Skeletal muscle satellite cell (primary cell): ENCODE measurements around the gene NELFCD.

Source experiments
- H3K27me3 ChIP-seq: 2 replicates; pipeline ENCODE4 v1.7.0; 2013; ENCODE audit warnings: low read length; ENCODE audit not compliant: control insufficient read depth, insufficient read depth
- H3K36me3 ChIP-seq: 2 replicates; pipeline ENCODE4 v1.7.0; 2013; ENCODE audit warnings: mild to moderate bottlenecking, control low read depth, low read length; ENCODE audit not compliant: insufficient read depth
- H3K4me1 ChIP-seq: 2 replicates; pipeline ENCODE4 v1.7.0; 2013; ENCODE audit warnings: low read length; ENCODE audit not compliant: control insufficient read depth, insufficient read depth
- H3K4me2 ChIP-seq: 2 replicates; pipeline ENCODE4 v1.7.0; 2013; ENCODE audit warnings: mild to moderate bottlenecking, low read length
- H3K4me3 ChIP-seq: 2 replicates; pipeline ENCODE4 v1.7.0; 2013; ENCODE audit warnings: low read length
- H3K9ac ChIP-seq: 2 replicates; pipeline ENCODE4 v1.7.0; 2013; ENCODE audit warnings: mild to moderate bottlenecking, low read depth, low read length, moderate library complexity
- H3K9me3 ChIP-seq: replicated peaks from 2 replicates; pipeline ENCODE4 v1.7.0; 2013; ENCODE audit warnings: mild to moderate bottlenecking, control low read depth, low read length

NELFCD gene

GRCh38 chr20:58997141-58997770 lies 16.2 kb downstream of the NELFCD start:
- H3K4me1 ChIP-seq, result no peaks in the 10 kb centered on the region
- no peaks in the 10 kb centered on the region for H3K9me3 ChIP-seq
- H3K36me3 ChIP-seq, result peaks cover 65% of the 10 kb centered on the region
- no peak overlapping the region for H3K4me2 ChIP-seq
- no peak overlapping the region for H3K4me3 ChIP-seq
- H3K9ac ChIP-seq, result no peak overlapping the region
- no peaks in the 10 kb centered on the region for H3K27me3 ChIP-seq

GRCh38 chr20:58998656-58999055 lies 17.6 kb downstream of the NELFCD start:
- Histone ChIP-seq H3K9me3 (no peaks in the 10 kb centered on the region), H3K27me3 (no peaks in the 10 kb centered on the region), H3K36me3 (peaks cover 57% of the 10 kb centered on the region), H3K4me2 (no peak overlapping the region), H3K9ac (no peak overlapping the region), H3K4me1 (peaks cover 6% of the 10 kb centered on the region), H3K4me3 (no peak overlapping the region)

- no peaks in the 10 kb centered on the region for H3K9me3 ChIP-seq
- no peak overlapping the region for H3K4me3 ChIP-seq
- H3K9ac ChIP-seq, result no peak overlapping the region
- H3K4me1 ChIP-seq, result peaks cover 16% of the 10 kb centered on the region
- H3K36me3 ChIP-seq, result peaks cover 50% of the 10 kb centered on the region
- no peaks in the 10 kb centered on the region for H3K27me3 ChIP-seq
- no peak overlapping the region for H3K4me2 ChIP-seq
These were observed 19.3 kb downstream of the NELFCD start for GRCh38 chr20:59000326-59000725.

GRCh38 chr20:59001068-59001448 lies 20.0 kb downstream of the NELFCD start:
- Histone ChIP-seq H3K27me3 (no peaks in the 10 kb centered on the region), H3K36me3 (peaks cover 43% of the 10 kb centered on the region), H3K4me2 (no peak overlapping the region), H3K9me3 (no peaks in the 10 kb centered on the region), H3K9ac (no peak overlapping the region), H3K4me3 (no peak overlapping the region), H3K4me1 (peaks cover 23% of the 10 kb centered on the region)

- no peak overlapping the region for H3K9ac ChIP-seq
- H3K4me2 ChIP-seq, result no peak overlapping the region
- no peaks in the 10 kb centered on the region for H3K9me3 ChIP-seq
- no peaks in the 10 kb centered on the region for H3K27me3 ChIP-seq
- peaks cover 37% of the 10 kb centered on the region for H3K36me3 ChIP-seq
- no peak overlapping the region for H3K4me3 ChIP-seq
- H3K4me1 ChIP-seq, result peaks cover 24% of the 10 kb centered on the region
These were observed 20.6 kb downstream of the NELFCD start for GRCh38 chr20:59001449-59002171.

- H3K27me3 ChIP-seq, result no peaks in the 10 kb centered on the region
- H3K4me1 ChIP-seq, result peaks cover 26% of the 10 kb centered on the region
- H3K9me3 ChIP-seq, result no peaks in the 10 kb centered on the region
- H3K4me2 ChIP-seq, result no peak overlapping the region
- peaks cover 30% of the 10 kb centered on the region for H3K36me3 ChIP-seq
- no peak overlapping the region for H3K4me3 ChIP-seq
- no peak overlapping the region for H3K9ac ChIP-seq
These were observed 21.3 kb downstream of the NELFCD start for GRCh38 chr20:59002388-59002787.

- Histone ChIP-seq H3K36me3 (peaks cover 24% of the 10 kb centered on the region), H3K4me3 (no peak overlapping the region), H3K4me1 (peaks cover 30% of the 10 kb centered on the region)
These were observed 21.9 kb downstream of the NELFCD start for GRCh38 chr20:59002874-59003399.

GRCh38 chr20:59003836-59004492 lies 22.9 kb downstream of the NELFCD start:
- H3K9ac ChIP-seq, result no peak overlapping the region
- H3K36me3 ChIP-seq, result peaks cover 20% of the 10 kb centered on the region
- peaks cover 30% of the 10 kb centered on the region for H3K4me1 ChIP-seq
- no peak overlapping the region for H3K4me2 ChIP-seq
- H3K27me3 ChIP-seq, result no peaks in the 10 kb centered on the region
- H3K9me3 ChIP-seq, result no peaks in the 10 kb centered on the region
- no peak overlapping the region for H3K4me3 ChIP-seq

More at GRCh38 chr20:59002874-59003399, 21.9 kb downstream of the NELFCD start:
- H3K9me3 ChIP-seq, result no peaks in the 10 kb centered on the region
- no peak overlapping the region for H3K9ac ChIP-seq
- H3K27me3 ChIP-seq, result no peaks in the 10 kb centered on the region
- peak overlapping the region; percentile 29 for H3K4me2 ChIP-seq

- H3K4me3 ChIP-seq, result no peak overlapping the region
- no peak overlapping the region for H3K9ac ChIP-seq
- H3K36me3 ChIP-seq, result peaks cover 20% of the 10 kb centered on the region
- no peaks in the 10 kb centered on the region for H3K27me3 ChIP-seq
- peak overlapping the region; percentile 100 for H3K4me2 ChIP-seq
- H3K9me3 ChIP-seq, result no peaks in the 10 kb centered on the region
- peaks cover 30% of the 10 kb centered on the region for H3K4me1 ChIP-seq
These were observed 23.4 kb downstream of the NELFCD start for GRCh38 chr20:59004493-59004762.

- no peaks in the 10 kb centered on the region for H3K27me3 ChIP-seq
- H3K4me2 ChIP-seq, result peak overlapping the region; percentile 100
- peaks cover 20% of the 10 kb centered on the region for H3K36me3 ChIP-seq
- no peaks in the 10 kb centered on the region for H3K9me3 ChIP-seq
- peak overlapping the region; percentile 90 for H3K4me3 ChIP-seq
- peak overlapping the region; percentile 95 for H3K9ac ChIP-seq
- H3K4me1 ChIP-seq, result peaks cover 30% of the 10 kb centered on the region
These were observed 23.9 kb downstream of the NELFCD start for GRCh38 chr20:59004763-59005522.

- H3K9ac ChIP-seq, result peak overlapping the region; percentile 95
- peaks cover 20% of the 10 kb centered on the region for H3K36me3 ChIP-seq
- H3K4me1 ChIP-seq, result peaks cover 34% of the 10 kb centered on the region
- H3K4me2 ChIP-seq, result peak overlapping the region; percentile 100
- H3K27me3 ChIP-seq, result no peaks in the 10 kb centered on the region
- H3K4me3 ChIP-seq, result peak overlapping the region; percentile 90
- H3K9me3 ChIP-seq, result no peaks in the 10 kb centered on the region
These were observed 24.6 kb downstream of the NELFCD start for GRCh38 chr20:59005523-59006166.
